Heart left ventricle (tissue), 16 donors: ENCODE results near the gene SH3BP1. TPM values are rescaled to one million over a fixed set of nuclear protein-coding genes. Genes with fewer than 3 reads are reported as not detected.
"Not testable (repeated sequence)": the region's sequence is repeated elsewhere in the genome, so short reads cannot be mapped to it uniquely, and the experiment has no call there.

Source experiments
- ATAC-seq, 4 donors: fragments of 200-7000 bp; cut with Tn5 transposase; one replicate each; pipeline ENCODE4 v1.9.1; 2020 to 2022; ENCODE audit warnings: moderate library complexity in 4 of 4, mild to moderate bottlenecking in 3 of 4, moderate number of reproducible peaks in 1 of 4
- DNase-seq, 5 donors: peaks; one replicate each; pipeline ENCODE4 v3.0.0-alpha.2; 2020
- H3K27ac ChIP-seq, 12 donors: fragments of 200-600 bp; sonication (generic) in 4 of 12; one replicate each; pipeline versions ENCODE4 v1.5.0 to v1.8.0; 2016 to 2022; ENCODE audit warnings: mild to moderate bottlenecking in 2 of 12
- H3K27me3 ChIP-seq, 9 donors: fragments of 200-600 bp; sonication (generic) in 2 of 9; one replicate each; pipeline versions ENCODE4 v1.5.1 to v1.8.0; 2016 to 2022; ENCODE audit warnings: mild to moderate bottlenecking in 3 of 9
- H3K36me3 ChIP-seq, 9 donors: fragments of 200-600 bp; sonication (generic) in 2 of 9; one replicate each; pipeline versions ENCODE4 v1.5.0 to v1.8.0; 2018 to 2022; ENCODE audit warnings: mild to moderate bottlenecking in 2 of 9
- H3K4me1 ChIP-seq, 12 donors: fragments of 200-600 bp; sonication (generic) in 4 of 12; one replicate each; pipeline versions ENCODE4 v1.5.0 to v1.8.0; 2016 to 2022; ENCODE audit warnings: mild to moderate bottlenecking in 3 of 12
- H3K4me3 ChIP-seq, 12 donors: fragments of 200-600 bp; sonication (generic) in 4 of 12; one replicate each; pipeline versions ENCODE4 v1.5.0 to v1.8.0; 2017 to 2022; ENCODE audit warnings: mild to moderate bottlenecking in 9 of 12, moderate library complexity in 4 of 12
- H3K9me3 ChIP-seq, 12 donors: fragments of 200-600 bp; sonication (generic) in 4 of 12; one replicate each; pipeline versions ENCODE4 v1.5.0 to v1.8.0; 2016 to 2022; ENCODE audit warnings: mild to moderate bottlenecking in 1 of 12
- POLR2A ChIP-seq, 2 donors: fragments of 450-650 bp; IDR thresholded peaks; one replicate each; pipeline ENCODE4 v1.6.1; 2017; ENCODE audit warnings: antibody characterized with exemption in 2 of 2, mild to moderate bottlenecking in 2 of 2, moderate library complexity in 2 of 2
- WGBS, 4 donors: extraction: QIAGEN DNeasy Blood & Tissue Kit in 2 of 4; methylation state at CpG; one replicate each; pipeline versions ENCODE4 v1.1.5 to v1.1.7; 2013 to 2018; 5-methylcytosine and 5-hydroxymethylcytosine counted together
- intact Hi-C, 10 donors: fragments of 100-400 bp; cut with DNase I; formaldehyde crosslinking; loops; one replicate each; pipeline versions ENCODE4 v1.11.1 to v1.14.2; 2022
- polyA plus RNA-seq, 2 donors: library from polyadenylated mRNA; stranded (reverse); fragments of 200-250 nt; gene quantifications; one replicate each; pipeline ENCODE4 v1.2.3, GENCODE V29; 2013
- total RNA-seq, 9 donors: library from RNA; depleted of rRNA in 2 of 9; stranded (reverse); fragments of >200 nt in 2 of 9; fragmentation: NEBNext Ultra II Directional in 3 of 9; extraction: Animal tissue kit (Norgen Biotek cat#: 25700) in 3 of 9; gene quantifications; one replicate each; pipeline versions ENCODE4 v1.1.0 to v1.2.4, GENCODE V29; 2016 to 2023
- TF ChIP-seq, protein P1 (sequence below), 12 donors: fragments of 200-600 bp; sonication (generic) in 4 of 12; IDR thresholded peaks; one replicate each; pipeline versions ENCODE4 v1.5.0 to v1.8.0; 2018 to 2022; ENCODE audit warnings: antibody characterized with exemption in 12 of 12, mild to moderate bottlenecking in 5 of 12
- donor health status: ischemic (EF 13 %, LVEDD 7.1; RV severe dilation, severe dysfunction).
- donor health status: healthy with polysubstance abuse.
- donor health status: DM: no; HTN: yes; CAD: no.
- donor health status: DM: no; HTN: no; CAD: no.
- donor health status: ischemic (EF 25% LVEDD 6.9; RV normal size, moderate dysfunction).
- donor health status: ischemic (EF 25% LVEDD 5.7; RV mildly dilated, moderate dysfunction).
- donor health status: healthy.
- donor health status: DM: yes; HTN: yes; CAD: no.
- donor health status: ischemic (EF 35%, LVEDD 5.7; RV mildly dilated, moderate dysfunction).
- donor health status: nonischemic (EF 11% LVEDD 7.7; RV severe dilation, severe dysfunction).
- donor health status: DM: yes; HTN: yes; CAD: no.
- donor health status: PGD.
- donor health status: ischemic (EF 29% LVEDD 5.4; RV normal size, mild dysfunction).
- donor health status: nonischemic (EF 23%, LVEDD 6.1; RV moderate dilation, normal function).

SH3BP1 gene
- total and polyA plus RNA-seq, 11 donors = 0.44 to 19.7 (median 2.0) TPM

DNA sequence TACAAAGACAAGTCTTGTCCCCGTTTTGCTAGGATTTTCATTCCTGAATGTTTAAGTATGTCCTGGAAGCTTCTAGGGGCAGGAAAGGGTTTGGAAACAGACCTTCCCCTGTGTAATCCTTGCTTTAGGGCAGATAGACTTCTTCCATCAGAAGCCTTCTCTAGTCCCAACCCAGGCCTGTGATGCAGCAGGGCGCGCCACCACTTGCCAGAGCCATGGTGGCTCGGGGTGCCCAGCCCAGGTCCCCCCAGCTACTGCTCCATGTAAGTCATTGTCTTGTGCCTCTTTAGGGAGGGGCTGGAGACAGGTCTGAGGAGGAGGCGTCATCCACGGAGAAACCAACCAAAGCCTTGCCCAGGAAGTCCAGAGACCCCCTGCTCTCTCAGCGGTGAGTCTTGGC lies 50.9 kb downstream of the SH3BP1 start:
- Histone ChIP-seq H3K4me1 (peaks cover 4 to 23% (median 12%) of the 10 kb centered on the region in 12 donors), H3K4me3 (no peak overlapping the region), H3K9me3 (no peaks in the 10 kb centered on the region), H3K27ac (no peak overlapping the region), H3K36me3 (peaks cover 0 to 66% (median 54%) of the 10 kb centered on the region in 9 donors), H3K27me3 (no peaks in the 10 kb centered on the region)
- WGBS, 4 donors = 85 to 93% (median 93%) methylated on average over 5 to 7 of the region's 7 CpGs
- intact Hi-C loops = loop anchor here in 2 of 10 donors (10.0 kb wide), 1 partner anchor 104 kb away; no protein-coding TSS in a partner anchor
- DNase-seq (peak in 1 of 5 donors; percentile 5), ATAC-seq (no peak)
- no peak for TF ChIP-seq POLR2A (IDR thresholded peaks at IDR 0.05)
- TF ChIP-seq, protein P1, sequence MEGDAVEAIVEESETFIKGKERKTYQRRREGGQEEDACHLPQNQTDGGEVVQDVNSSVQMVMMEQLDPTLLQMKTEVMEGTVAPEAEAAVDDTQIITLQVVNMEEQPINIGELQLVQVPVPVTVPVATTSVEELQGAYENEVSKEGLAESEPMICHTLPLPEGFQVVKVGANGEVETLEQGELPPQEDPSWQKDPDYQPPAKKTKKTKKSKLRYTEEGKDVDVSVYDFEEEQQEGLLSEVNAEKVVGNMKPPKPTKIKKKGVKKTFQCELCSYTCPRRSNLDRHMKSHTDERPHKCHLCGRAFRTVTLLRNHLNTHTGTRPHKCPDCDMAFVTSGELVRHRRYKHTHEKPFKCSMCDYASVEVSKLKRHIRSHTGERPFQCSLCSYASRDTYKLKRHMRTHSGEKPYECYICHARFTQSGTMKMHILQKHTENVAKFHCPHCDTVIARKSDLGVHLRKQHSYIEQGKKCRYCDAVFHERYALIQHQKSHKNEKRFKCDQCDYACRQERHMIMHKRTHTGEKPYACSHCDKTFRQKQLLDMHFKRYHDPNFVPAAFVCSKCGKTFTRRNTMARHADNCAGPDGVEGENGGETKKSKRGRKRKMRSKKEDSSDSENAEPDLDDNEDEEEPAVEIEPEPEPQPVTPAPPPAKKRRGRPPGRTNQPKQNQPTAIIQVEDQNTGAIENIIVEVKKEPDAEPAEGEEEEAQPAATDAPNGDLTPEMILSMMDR (IDR thresholded peaks at IDR 0.05) = no peak

DNA sequence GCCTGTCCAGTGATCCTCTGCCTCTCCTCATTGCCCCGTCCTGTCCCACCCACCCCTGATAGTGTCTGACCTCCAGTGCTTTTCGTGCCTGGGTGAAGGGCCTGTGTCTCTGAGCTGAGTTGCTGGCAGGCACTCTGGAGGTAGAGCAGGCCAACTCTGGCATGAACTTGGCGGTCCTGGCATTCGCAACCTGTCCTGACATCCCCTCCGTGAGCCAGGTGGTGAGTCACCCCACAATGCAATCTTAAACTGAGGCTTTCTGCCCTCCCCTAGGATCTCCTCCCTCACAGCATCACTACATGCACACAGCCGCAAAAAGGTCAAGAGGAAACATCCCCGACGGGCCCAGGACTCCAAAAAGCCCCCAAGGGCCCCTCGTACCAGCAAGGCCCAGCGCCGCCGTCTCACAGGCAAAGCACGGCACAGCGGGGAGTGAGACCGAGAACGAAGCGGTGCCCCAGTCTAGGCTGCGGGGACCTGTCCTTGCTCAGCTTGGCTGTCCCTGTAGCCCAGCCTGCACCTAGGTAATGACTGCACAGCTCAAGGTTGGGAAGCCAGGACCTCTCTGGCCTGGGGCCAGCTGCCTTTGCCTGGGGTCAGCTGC lies 51.5 kb downstream of the SH3BP1 start:
- Histone ChIP-seq H3K4me1 (peaks cover 4 to 24% (median 13%) of the 10 kb centered on the region in 12 donors), H3K4me3 (no peak overlapping the region), H3K27me3 (no peaks in the 10 kb centered on the region), H3K9me3 (no peaks in the 10 kb centered on the region), H3K36me3 (peaks cover 0 to 66% (median 54%) of the 10 kb centered on the region in 9 donors), H3K27ac (no peak overlapping the region)
- no peak for TF ChIP-seq POLR2A (IDR thresholded peaks at IDR 0.05)
- TF ChIP-seq, protein P1 (IDR thresholded peaks at IDR 0.05) = no peak
- DNase-seq = peak in 1 of 5 donors; percentile 19
- 82 to 92% (median 88%) methylated on average over 7 to 18 of the region's 18 CpGs for WGBS, 4 donors
- no peak for ATAC-seq
- intact Hi-C loops = loop anchor here in 2 of 10 donors (10.0 kb wide), 1 partner anchor 104 kb away; no protein-coding TSS in a partner anchor

DNA sequence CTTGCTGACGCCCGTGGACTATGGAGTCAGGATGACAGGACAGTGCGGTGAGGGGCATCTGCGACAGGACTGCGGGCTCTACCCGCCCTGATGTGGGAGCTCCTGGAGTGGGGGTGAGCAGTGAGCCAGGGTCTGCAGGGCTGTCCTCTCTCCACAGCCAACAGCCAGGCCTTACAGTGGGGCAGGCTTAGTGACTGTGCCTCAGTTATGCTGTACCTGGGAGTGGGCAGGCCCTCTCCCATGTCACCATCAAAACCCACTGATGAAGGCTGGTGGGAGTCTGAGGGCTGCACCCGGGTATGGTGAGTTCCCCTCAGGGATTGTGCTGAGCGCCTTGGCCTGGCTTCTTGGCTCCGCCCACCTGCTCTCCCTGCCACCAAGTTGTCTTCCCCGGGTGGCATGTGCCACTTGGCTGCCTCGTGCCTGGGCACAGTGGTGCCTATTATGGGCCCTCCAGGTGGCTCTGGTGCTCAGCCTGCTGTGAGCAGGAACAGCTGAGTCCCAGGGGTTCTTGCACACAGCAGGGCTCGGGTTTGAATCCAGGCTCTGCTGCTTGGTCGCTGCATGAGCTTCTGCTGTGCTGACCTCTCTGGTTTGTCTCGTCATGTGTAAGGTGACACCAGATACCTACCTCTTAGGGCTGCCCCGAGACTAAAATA lies 53.3 kb downstream of the SH3BP1 start:
- DNase-seq (peak in 1 of 5 donors; percentile 9), ATAC-seq (no peak)
- no peak for TF ChIP-seq POLR2A (IDR thresholded peaks at IDR 0.05)
- TF ChIP-seq, protein P1 (IDR thresholded peaks at IDR 0.05) = no peak
- no peak overlapping the region for H3K4me3 ChIP-seq
- no peaks in the 10 kb centered on the region for H3K9me3 ChIP-seq
- H3K4me1 ChIP-seq = peaks cover 0 to 20% (median 14%) of the 10 kb centered on the region in 12 donors
- intact Hi-C loops = loop anchor here in 2 of 10 donors (10.0 kb wide), 1 partner anchor 102 kb away; no protein-coding TSS in a partner anchor
- no peak overlapping the region for H3K27ac ChIP-seq
- peaks cover 0 to 66% (median 54%) of the 10 kb centered on the region in 9 donors for H3K36me3 ChIP-seq
- no peaks in the 10 kb centered on the region for H3K27me3 ChIP-seq
- 87 to 92% (median 91%) methylated on average over 12 to 15 of the region's 15 CpGs for WGBS, 4 donors

DNA sequence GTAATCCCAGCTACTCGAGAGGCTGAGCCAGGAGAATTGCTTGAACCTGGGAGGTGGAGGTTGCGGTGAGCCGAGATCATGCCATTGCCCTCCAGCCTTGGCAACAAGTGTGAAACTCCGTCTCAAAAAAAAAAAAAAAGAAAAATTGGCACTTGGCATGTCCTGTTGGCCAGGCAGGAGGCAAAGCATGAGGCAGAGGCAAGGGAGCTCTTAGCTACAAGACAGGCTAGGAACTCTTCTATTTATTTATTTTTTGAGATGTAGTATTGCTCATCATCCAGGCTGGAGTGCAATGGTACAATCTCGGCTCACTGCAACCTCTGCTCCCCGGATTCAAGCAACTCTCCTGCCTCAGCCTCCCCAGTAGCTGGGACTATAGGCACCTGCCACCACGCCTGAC lies 54.7 kb downstream of the SH3BP1 start:
- H3K4me3 ChIP-seq = not testable (repeated sequence)
- 90 to 95% (median 94%) methylated on average over 7 of the region's 7 CpGs for WGBS, 4 donors
- intact Hi-C loops = loop anchor here in 2 of 10 donors (10.0 kb wide), 1 partner anchor 101 kb away; no protein-coding TSS in a partner anchor

DNA sequence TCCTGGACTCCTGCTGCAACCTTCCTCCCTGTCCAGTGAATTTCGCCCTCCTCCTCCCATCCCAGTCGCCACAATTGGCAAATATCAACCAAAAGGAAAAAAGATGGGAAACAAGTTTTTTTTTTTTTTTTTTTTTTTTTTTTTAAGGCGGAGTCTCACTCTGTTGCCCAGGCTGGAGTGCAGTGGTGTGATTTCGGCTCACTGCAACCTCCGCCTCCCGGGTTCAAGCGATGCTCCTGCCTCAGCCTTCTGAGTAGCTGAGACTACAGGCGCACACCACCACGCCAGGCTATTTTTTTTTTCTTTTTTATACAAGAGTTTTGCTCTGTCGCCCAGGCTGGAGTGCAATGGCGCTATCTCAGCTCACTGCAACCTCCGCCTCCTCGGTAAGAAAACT lies 56.8 kb downstream of the SH3BP1 start:
- H3K9me3 ChIP-seq, H3K27me3 ChIP-seq, H3K27ac ChIP-seq: not testable (repeated sequence)
- ATAC-seq (peak in 1 of 4 donors; percentile 3), DNase-seq (peak in 1 of 5 donors; percentile 2)
- Histone ChIP-seq H3K4me3 (peak overlapping the region in 8 of 12 donors; percentile 14 to 43 (median 35)), H3K4me1 (peaks cover 0 to 20% (median 13%) of the 10 kb centered on the region in 12 donors), H3K36me3 (peaks cover 0 to 34% (median 25%) of the 10 kb centered on the region in 9 donors)
- 24 to 42% (median 38%) methylated on average over 13 of the region's 13 CpGs for WGBS, 4 donors
- intact Hi-C loops = loop anchor here in 3 of 10 donors (5.0 to 10.0 kb wide), 3 partner anchors 46 to 99 kb away; no protein-coding TSS in a partner anchor

More for the DNA sequence above, 54.7 kb downstream of the SH3BP1 start:
- peaks cover 0 to 18% (median 13%) of the 10 kb centered on the region in 12 donors for H3K4me1 ChIP-seq
- not testable (repeated sequence) for H3K9me3 ChIP-seq, H3K27me3 ChIP-seq, H3K27ac ChIP-seq, DNase-seq, ATAC-seq
- peaks cover 0 to 55% (median 43%) of the 10 kb centered on the region in 9 donors for H3K36me3 ChIP-seq
